ENCODE data around the gene FAM107B.

DNA sequence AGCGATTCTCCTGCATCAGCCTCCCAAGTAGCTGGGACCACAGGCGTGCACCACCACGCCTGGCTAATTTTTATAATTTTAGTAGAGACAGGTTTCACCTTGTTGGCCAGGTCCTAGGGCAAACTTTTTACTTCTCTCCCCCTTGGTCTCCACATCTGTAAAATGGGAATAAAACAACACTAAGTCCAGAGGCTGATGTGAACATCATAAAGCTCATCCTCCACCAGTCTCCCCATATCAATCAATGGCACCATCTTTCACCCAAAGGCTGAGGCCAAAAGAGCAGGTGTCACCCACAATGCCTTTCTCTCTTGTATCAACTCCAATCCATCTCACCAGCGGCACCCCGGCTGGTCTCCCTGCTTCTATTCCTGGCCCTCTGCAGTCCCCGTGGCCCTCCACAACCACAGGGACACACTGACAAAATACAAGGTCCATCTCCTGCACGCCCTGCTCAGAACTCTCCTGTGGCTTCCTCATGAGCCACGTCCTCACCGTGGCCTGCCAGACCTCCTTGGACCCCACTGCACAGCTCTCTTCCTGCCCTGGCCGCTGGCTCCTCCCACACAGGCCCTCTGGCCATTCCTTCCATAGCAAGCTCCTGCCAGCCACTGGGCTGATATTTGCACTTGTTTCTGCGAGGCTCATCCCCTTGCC, 179.0 kb downstream of the FAM107B start:
- TF ChIP-seq, protein P1, sequence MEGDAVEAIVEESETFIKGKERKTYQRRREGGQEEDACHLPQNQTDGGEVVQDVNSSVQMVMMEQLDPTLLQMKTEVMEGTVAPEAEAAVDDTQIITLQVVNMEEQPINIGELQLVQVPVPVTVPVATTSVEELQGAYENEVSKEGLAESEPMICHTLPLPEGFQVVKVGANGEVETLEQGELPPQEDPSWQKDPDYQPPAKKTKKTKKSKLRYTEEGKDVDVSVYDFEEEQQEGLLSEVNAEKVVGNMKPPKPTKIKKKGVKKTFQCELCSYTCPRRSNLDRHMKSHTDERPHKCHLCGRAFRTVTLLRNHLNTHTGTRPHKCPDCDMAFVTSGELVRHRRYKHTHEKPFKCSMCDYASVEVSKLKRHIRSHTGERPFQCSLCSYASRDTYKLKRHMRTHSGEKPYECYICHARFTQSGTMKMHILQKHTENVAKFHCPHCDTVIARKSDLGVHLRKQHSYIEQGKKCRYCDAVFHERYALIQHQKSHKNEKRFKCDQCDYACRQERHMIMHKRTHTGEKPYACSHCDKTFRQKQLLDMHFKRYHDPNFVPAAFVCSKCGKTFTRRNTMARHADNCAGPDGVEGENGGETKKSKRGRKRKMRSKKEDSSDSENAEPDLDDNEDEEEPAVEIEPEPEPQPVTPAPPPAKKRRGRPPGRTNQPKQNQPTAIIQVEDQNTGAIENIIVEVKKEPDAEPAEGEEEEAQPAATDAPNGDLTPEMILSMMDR (IDR thresholded peaks at IDR 0.05) = no peak
- no peak for TF ChIP-seq POLR2A (IDR thresholded peaks at IDR 0.05)

Measured in thyroid gland (tissue), 4 donors.